HG03039 (cell line): ENCODE measurements around the gene TMEM119.
"Not testable (repeated sequence)": the region's sequence is repeated elsewhere in the genome, so short reads cannot be mapped to it uniquely, and the experiment has no call there.

Experiments
- ATAC-seq: cut with Tn5 transposase; IDR thresholded peaks from one replicate; pipeline ENCODE4 v1.9.1; 2021; ENCODE audit warnings: mild to moderate bottlenecking, moderate library complexity; ENCODE audit not compliant: unreplicated experiment

Gene TMEM119

DNA sequence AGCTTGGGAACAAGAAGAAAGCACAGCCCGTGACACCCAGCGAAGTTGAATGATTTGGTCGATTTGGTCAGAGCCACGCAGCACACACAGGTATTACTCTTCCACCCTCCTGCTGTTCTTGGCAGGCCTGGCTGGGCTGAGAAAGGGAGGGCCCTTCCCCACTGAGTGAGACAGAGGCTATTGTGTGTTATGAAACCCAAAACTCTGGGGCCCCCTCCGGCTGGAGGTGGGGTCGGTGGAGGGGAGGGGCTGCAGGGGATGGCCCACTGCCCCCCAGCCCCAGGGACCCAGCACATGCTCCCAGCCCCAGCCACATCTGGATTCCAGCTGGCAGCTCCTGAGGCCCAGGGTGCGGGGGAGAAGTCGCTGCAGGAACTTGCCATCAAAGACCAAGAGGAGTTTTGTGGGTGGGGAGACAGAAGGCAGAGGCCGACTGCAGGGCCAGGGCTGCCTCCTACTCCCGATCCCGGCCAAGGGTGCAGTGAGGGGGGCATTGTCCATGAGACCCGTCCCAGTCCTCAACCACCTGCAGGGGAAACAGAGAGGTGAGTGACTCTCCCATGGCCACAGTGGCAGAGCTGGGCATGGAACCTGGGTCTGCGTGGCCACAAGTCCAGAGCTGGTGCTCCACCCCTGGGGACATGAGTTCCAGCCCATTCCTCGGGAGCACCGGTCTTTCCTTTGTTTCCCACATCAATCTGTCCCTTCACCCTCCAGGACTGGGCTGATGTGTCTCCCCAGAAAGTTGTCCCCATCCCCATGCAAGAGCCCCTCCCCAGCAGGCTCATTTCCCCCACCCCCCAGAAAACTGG is 8.7 kb downstream of the TMEM119 start:
- ATAC-seq, result no peak

DNA sequence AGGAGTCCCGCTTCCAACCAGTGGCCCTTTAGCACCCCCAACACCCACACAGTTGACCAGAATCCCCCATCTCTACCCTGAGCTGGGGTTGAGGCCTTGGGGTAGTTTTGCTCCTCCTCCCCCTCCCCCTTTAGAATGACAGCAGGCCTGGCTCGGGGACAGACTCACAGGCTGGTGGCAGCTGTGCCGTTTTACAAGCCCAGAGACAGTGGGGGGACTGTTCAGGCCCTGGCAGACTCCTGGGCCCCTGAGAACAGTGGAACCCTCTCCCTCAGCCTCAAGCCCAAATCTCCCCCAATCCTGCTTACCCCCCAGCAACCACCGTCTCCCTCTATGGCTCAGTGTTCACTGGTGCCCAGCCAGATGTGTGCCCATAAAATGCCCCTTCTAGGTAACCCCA is 10.1 kb downstream of the TMEM119 start:
- no peak for ATAC-seq

DNA sequence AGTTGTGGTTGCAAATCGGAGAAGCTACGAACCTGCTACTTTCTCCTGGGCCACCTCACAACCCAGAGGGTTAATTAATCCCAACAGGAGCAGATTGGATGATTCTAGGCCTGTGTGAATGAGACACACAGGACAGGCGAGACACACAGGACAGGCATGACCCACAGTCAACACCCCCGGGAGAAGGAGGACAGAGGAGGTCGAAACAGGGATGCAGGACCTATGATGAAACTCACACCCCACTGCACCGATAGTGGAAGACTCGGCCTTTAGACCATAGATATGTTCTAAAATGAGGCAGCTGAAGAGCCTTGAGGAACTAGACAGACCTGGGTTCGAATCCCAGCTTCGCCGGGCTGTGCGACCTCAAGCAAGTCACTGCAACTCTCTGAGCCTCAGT is 11.6 kb downstream of the TMEM119 start:
- no peak for ATAC-seq

DNA sequence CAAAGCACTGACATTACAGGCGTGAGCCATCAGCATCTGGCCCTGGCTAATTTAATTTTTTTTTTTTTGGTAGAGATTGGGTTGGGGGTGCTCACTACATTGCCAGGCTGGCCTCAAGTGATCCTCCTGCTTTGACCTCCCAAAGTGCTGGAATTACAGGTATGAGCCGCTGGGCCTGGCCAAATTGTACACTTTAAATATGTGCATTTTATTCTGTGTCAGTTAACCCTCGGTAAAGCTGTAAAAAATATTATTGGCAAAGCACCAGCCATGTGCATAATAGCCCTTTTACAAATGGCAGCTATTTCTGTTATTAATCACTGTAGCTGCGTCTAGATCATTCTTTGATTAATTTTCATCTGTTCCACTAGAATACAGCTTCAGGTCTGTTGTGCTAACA is 12.0 kb downstream of the TMEM119 start:
- ATAC-seq, result no peak

GRCh38 chr12:108584456-108585065 is 13.3 kb downstream of the TMEM119 start:
- no peak for ATAC-seq

DNA sequence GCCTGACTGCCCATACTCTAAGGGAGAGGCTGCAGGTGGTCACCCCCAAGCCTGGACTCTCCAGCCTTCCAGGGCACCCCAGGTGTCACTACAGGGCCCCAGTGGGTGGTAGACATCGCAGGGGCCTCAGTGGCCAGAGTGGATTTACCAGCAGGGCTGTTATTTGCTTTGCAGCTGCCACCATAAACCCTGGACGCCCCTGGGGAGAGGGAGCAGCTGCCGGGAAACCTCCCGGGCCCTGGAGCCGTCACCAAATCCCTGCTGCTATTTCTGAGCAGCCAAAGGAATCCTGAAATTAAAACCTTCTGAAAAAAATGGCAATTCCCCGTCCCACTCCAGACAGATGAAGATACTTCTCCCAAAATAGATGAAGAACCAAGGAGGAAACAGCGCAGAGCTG is 13.9 kb downstream of the TMEM119 start:
- no peak for ATAC-seq

- no peak for ATAC-seq
Observed at GRCh38 chr12:108582978-108583770, 14.7 kb downstream of the TMEM119 start.

GRCh38 chr12:108582509-108582908 is 15.4 kb downstream of the TMEM119 start:
- no peak for ATAC-seq

- no peak for ATAC-seq
Observed at GRCh38 chr12:108581311-108582227, 16.3 kb downstream of the TMEM119 start.

DNA sequence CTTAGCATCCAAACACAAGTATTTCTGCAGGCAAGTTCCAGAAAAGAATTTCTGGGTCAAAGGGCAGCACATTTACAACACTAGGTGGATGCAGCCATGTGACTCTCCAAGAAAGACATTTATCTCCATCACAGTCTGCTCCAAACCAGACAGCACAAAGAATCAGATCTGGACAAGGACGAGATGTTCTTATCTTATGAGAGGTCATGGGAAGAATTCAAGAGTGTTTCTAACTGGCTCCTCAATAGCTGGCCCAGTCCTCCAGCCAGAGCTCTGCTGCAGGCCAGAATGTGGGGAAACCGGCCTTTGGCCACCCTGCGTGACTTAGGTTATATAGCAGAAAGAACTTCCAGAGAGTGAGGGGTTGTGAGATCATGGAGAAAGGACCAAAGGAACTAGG is 17.4 kb downstream of the TMEM119 start:
- no peak for ATAC-seq

DNA sequence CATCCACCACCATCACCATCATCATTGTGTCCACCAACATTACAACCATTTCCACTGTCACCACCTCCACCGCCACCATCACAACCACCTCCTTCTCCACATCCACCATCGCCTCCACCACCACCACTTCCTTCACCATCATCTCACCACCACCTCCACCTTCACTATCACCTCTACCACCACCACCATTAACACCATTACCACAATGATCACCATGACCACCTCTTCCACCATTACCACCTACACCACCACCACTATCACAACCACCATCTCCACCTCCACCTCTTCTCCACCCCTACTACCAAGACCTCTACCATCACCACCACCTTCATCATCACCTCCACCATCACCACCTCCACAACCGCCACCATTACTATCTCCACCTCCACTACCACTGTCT is 19.1 kb downstream of the TMEM119 start:
- no peak for ATAC-seq

DNA sequence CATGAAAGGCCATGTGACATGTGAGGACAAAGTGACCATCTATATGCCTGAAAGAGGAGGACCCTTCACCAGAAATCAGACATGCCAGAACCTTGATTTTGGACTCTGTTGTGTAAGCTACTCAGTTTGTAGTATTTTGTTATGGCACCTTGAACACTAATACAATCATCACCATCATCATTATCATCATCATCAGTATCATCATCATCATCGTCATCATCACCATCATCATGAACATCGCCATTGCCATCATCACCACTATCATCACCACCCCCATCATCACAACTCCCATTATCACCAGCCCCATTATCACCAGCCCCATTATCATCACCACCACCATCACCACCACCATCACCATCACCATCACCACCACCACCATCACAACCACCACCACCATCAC is 19.6 kb downstream of the TMEM119 start:
- ATAC-seq, result no peak

GRCh38 chr12:108577458-108577857 is 20.4 kb downstream of the TMEM119 start:
- no peak for ATAC-seq

DNA sequence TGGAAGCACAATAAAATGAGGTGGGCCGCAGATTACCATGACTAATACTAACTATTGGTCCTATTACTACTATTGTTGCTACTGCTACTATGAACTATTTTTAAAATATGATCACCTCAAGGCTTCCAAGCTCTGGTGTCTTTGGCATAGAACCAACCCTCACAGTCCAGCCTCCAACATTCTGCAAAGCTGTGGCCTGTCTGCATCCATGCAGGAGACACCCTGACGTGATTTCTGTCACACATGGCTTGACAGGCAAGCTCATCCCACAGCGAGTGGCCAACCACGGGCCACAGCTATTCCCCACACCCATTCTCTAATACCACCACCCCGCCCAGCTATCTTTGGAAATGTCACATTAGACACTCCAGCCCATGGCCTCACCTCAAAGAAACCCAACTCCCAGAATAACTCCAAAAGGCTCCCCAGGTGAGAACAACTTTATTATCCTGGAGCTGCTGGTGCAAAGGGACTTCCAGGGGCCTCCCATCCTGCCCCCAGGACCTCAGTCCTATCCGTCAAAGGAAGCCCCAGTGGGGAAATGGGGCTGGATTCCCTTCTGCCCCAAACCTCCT is 21.1 kb downstream of the TMEM119 start:
- no peak for ATAC-seq

DNA sequence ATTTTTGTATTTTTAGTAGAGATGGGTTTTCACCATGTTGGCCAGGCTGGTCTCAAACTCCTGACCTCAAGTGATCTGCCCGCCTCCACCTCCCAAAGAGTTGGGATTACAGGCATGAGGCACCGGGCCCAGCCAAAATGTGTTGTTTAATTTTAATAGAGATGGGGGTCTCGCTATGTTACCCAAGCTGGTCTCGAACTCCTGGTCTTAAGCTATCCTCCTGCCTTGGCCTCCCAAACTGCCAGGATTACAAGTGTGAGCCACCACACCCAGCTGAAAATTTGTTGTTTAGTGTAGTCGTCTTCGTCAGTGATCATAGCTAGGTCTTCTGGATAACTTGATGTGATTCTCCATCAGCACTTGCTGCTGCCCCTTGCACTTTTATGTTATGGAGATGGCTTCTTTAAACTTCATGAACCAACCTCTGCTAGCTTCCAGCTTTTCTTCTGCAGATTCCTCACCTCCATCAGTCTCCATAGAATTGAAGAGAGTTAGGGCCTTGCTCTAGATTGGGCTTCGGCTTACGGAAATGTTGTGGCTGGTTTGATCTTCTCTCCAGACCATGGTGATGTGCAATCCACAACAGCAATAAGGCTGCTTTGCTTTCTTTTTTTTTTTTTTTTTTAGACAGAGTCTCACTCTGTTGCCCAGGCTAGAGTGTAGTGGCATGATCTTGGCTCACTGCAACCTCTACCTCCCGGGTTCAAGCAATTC is 22.5 kb downstream of the TMEM119 start:
- ATAC-seq, result no peak

GRCh38 chr12:108574276-108574675 is 23.6 kb downstream of the TMEM119 start:
- not testable (repeated sequence) for ATAC-seq

DNA sequence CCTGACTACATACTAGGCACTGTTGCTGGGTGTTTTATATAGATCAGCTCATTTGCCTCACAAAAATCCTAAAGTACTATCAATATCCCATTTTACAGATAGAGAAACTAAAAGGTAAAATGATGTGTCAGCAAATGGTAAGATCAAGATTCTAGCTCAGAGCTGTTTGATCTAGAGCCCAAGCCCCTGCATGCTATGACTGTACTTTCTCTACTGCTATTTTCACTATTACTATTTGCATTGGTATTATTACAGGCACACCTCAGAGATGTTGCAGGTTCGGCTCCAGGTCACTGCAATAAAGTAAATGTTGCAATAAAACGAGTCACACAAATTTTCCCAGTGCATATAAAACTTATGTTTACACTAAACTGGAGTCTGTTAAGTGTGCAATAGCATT is 24.6 kb downstream of the TMEM119 start:
- no peak for ATAC-seq

GRCh38 chr12:108572166-108572790 is 25.6 kb downstream of the TMEM119 start:
- no peak for ATAC-seq

- ATAC-seq, result no peak
Observed at GRCh38 chr12:108571609-108572165, 26.2 kb downstream of the TMEM119 start.
